Measurements from ENCODE around the gene TIMP1. TPM values are rescaled to one million over a fixed set of nuclear protein-coding genes. Genes with fewer than 3 reads are reported as not detected.
"Not testable (repeated sequence)": the region's sequence is repeated elsewhere in the genome, so short reads cannot be mapped to it uniquely, and the experiment has no call there.

Gene TIMP1
- total and polyA plus RNA-seq, 2 experiments from 2014 or later = 671 to 5,452 TPM

GRCh38 chrX:47595716-47596251 lies 13.5 kb downstream of the TIMP1 start:
- Histone ChIP-seq H3K4me1 (ENCODE audit: insufficient read depth) (peaks cover 3% of the 10 kb centered on the region), H3K27ac (peak overlapping the region; percentile 72), H2AFZ (no peak overlapping the region), H3K9me2 (replicated peaks; ENCODE audit: insufficient read depth) (no peaks in the 10 kb centered on the region), H3K27me3 (no peaks in the 10 kb centered on the region), H4K20me1 (ENCODE audit: insufficient read depth, poor library complexity, severe bottlenecking) (no peaks in the 10 kb centered on the region), H3K36me3 (replicated peaks; ENCODE audit: insufficient read depth, low read depth) (no peaks in the 10 kb centered on the region), H3K9me3 (ENCODE audit: low read depth) (no peaks in the 10 kb centered on the region), H3K4me2 (no peak overlapping the region), H3K4me3 (no peak overlapping the region), H3K79me2 (no peaks in the 10 kb centered on the region)
- WGBS (ENCODE audit: low lambda C conversion rate, missing lambda C conversion rate) = 54% methylated on average over 1 of the region's 1 CpG
- TF ChIP-seq, protein P1, sequence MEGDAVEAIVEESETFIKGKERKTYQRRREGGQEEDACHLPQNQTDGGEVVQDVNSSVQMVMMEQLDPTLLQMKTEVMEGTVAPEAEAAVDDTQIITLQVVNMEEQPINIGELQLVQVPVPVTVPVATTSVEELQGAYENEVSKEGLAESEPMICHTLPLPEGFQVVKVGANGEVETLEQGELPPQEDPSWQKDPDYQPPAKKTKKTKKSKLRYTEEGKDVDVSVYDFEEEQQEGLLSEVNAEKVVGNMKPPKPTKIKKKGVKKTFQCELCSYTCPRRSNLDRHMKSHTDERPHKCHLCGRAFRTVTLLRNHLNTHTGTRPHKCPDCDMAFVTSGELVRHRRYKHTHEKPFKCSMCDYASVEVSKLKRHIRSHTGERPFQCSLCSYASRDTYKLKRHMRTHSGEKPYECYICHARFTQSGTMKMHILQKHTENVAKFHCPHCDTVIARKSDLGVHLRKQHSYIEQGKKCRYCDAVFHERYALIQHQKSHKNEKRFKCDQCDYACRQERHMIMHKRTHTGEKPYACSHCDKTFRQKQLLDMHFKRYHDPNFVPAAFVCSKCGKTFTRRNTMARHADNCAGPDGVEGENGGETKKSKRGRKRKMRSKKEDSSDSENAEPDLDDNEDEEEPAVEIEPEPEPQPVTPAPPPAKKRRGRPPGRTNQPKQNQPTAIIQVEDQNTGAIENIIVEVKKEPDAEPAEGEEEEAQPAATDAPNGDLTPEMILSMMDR (IDR thresholded peaks at IDR 0.05; ENCODE audit: poor library complexity) = no peak
- no peak for TF ChIP-seq EZH2 (IDR thresholded peaks at IDR 0.05; ENCODE audit: borderline replicate concordance)
- TF ChIP-seq EZH2phosphoT487 (IDR thresholded peaks at IDR 0.05; ENCODE audit: low read depth, severe bottlenecking, unreplicated experiment) = no peak
- DNase-seq (ENCODE audit: low spot score) = no peak

DNA sequence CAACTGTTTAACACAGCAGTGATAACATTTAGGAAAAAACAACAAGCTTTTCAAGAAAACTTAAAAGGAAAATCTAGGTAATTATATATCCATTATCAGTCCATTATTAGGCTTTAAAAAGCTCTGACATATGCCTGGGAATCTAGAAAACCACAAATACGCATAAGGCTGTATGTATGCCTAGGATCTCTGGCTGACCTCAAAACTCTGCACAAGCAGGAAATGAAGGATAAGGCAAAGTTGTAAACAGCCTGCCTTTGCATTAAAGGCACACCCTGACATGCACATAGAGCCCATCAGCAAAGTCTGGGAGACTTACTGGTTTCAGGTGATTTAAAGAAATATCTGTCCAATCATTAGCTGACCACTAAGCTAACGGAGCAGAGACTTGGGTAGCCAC lies 14.0 kb downstream of the TIMP1 start:
- no peak overlapping the region for H3K4me3 ChIP-seq
- H3K9me2 ChIP-seq (replicated peaks; ENCODE audit: insufficient read depth) = no peaks in the 10 kb centered on the region
- H2AFZ ChIP-seq = no peak overlapping the region
- no peak overlapping the region for H3K4me2 ChIP-seq
- WGBS (ENCODE audit: low lambda C conversion rate, missing lambda C conversion rate) = 40% methylated on average over 2 of the region's 2 CpGs
- no peaks in the 10 kb centered on the region for H3K27me3 ChIP-seq
- H3K79me2 ChIP-seq = no peaks in the 10 kb centered on the region
- H3K27ac ChIP-seq = peak overlapping the region; percentile 72
- H3K4me1 ChIP-seq (ENCODE audit: insufficient read depth) = peaks cover 3% of the 10 kb centered on the region
- no peaks in the 10 kb centered on the region for H4K20me1 ChIP-seq (ENCODE audit: insufficient read depth, poor library complexity, severe bottlenecking)
- H3K36me3 ChIP-seq (replicated peaks; ENCODE audit: insufficient read depth, low read depth) = no peaks in the 10 kb centered on the region
- TF ChIP-seq, protein P1 (IDR thresholded peaks at IDR 0.05; ENCODE audit: poor library complexity) = no peak
- TF ChIP-seq EZH2 (IDR thresholded peaks at IDR 0.05; ENCODE audit: borderline replicate concordance) = no peak
- no peak for TF ChIP-seq EZH2phosphoT487 (IDR thresholded peaks at IDR 0.05; ENCODE audit: low read depth, severe bottlenecking, unreplicated experiment)
- no peaks in the 10 kb centered on the region for H3K9me3 ChIP-seq (ENCODE audit: low read depth)
- no peak for DNase-seq (ENCODE audit: low spot score)

GRCh38 chrX:47597222-47597621 lies 15.0 kb downstream of the TIMP1 start:
- Histone ChIP-seq H3K27ac (peak overlapping the region; percentile 72), H3K27me3 (no peaks in the 10 kb centered on the region), H2AFZ (no peak overlapping the region), H4K20me1 (ENCODE audit: insufficient read depth, poor library complexity, severe bottlenecking) (no peaks in the 10 kb centered on the region), H3K4me2 (no peak overlapping the region), H3K36me3 (replicated peaks; ENCODE audit: insufficient read depth, low read depth) (no peaks in the 10 kb centered on the region), H3K4me1 (ENCODE audit: insufficient read depth) (peaks cover 3% of the 10 kb centered on the region), H3K4me3 (no peak overlapping the region), H3K9me2 (replicated peaks; ENCODE audit: insufficient read depth) (no peaks in the 10 kb centered on the region), H3K9me3 (ENCODE audit: low read depth) (no peaks in the 10 kb centered on the region), H3K79me2 (no peaks in the 10 kb centered on the region)
- WGBS (ENCODE audit: low lambda C conversion rate, missing lambda C conversion rate) = 86% methylated on average over 3 of the region's 3 CpGs
- TF ChIP-seq, protein P1 (IDR thresholded peaks at IDR 0.05; ENCODE audit: poor library complexity) = no peak
- TF ChIP-seq EZH2 (IDR thresholded peaks at IDR 0.05; ENCODE audit: borderline replicate concordance) (no peak), EZH2phosphoT487 (IDR thresholded peaks at IDR 0.05; ENCODE audit: low read depth, severe bottlenecking, unreplicated experiment) (no peak)
- DNase-seq (ENCODE audit: low spot score) = no peak

DNA sequence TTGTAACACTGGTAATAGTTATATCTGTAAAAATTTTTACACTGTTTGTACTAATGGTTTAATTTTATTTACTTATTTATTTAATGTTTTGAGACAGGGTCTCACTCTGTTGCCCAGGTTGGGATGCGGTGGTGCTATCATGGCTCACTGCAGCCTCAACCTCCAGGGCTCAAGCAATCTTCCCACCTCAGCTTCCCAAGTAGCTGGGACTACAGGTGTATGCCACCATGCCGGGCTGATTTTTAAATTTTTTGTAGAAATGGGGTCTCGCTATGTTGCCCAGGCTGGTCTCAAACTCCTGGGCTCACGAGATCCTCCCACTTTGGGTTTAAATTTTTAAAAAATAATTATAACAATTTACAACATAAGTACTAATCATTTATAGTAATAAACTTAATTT lies 20.9 kb downstream of the TIMP1 start:
- not testable (repeated sequence) for H3K79me2 ChIP-seq; H3K4me3 ChIP-seq; H3K27ac ChIP-seq; H2AFZ ChIP-seq; H3K9me3 ChIP-seq (ENCODE audit: low read depth); DNase-seq (ENCODE audit: low spot score); H3K9me2 ChIP-seq (replicated peaks; ENCODE audit: insufficient read depth); H4K20me1 ChIP-seq (ENCODE audit: insufficient read depth, poor library complexity, severe bottlenecking); H3K27me3 ChIP-seq; H3K4me2 ChIP-seq; H3K36me3 ChIP-seq (replicated peaks; ENCODE audit: insufficient read depth, low read depth); H3K4me1 ChIP-seq (ENCODE audit: insufficient read depth)
- WGBS (ENCODE audit: low lambda C conversion rate, missing lambda C conversion rate) = 86% methylated on average over 4 of the region's 4 CpGs

All from hepatocyte (in vitro differentiated cells).